H9 (cell line): ENCODE measurements around the gene ZNF628. TPM values are rescaled to one million over a fixed set of nuclear protein-coding genes. Genes with fewer than 3 reads are reported as not detected.

Source experiments
- DNase-seq: peaks from one replicate; pipeline ENCODE4 v3.0.0-alpha.2; 2017
- H2AFZ ChIP-seq: one replicate; pipeline ENCODE4 v1.6.1; 2013; ENCODE audit warnings: mild to moderate bottlenecking, low read length, control low read depth, moderate library complexity
- H2AK5ac ChIP-seq: 2 replicates; pipeline ENCODE4 v1.6.1; 2013; ENCODE audit warnings: low read length, control low read depth, mixed read lengths; ENCODE audit not compliant: insufficient read length
- H2BK120ac ChIP-seq: one replicate; pipeline ENCODE4 v1.6.1; 2013; ENCODE audit warnings: low read depth, mild to moderate bottlenecking, low read length, control low read depth, inconsistent platforms; ENCODE audit not compliant: poor library complexity, severe bottlenecking
- H2BK12ac ChIP-seq: 2 replicates; pipeline ENCODE4 v1.6.1; 2013; ENCODE audit warnings: low read length, control low read depth, mixed read lengths, low read depth; ENCODE audit not compliant: insufficient read length
- H2BK15ac ChIP-seq: 2 replicates; pipeline ENCODE4 v1.6.1; 2013; ENCODE audit warnings: low read depth, low read length, control low read depth
- H2BK20ac ChIP-seq: one replicate; pipeline ENCODE4 v1.6.1; 2013; ENCODE audit warnings: low read depth, mild to moderate bottlenecking, low read length, control low read depth, inconsistent platforms; ENCODE audit not compliant: poor library complexity, severe bottlenecking
- H2BK5ac ChIP-seq: 2 replicates; pipeline ENCODE4 v1.6.1; 2013; ENCODE audit warnings: low read length, control low read depth, mixed read lengths; ENCODE audit not compliant: insufficient read length
- H3K14ac ChIP-seq: 2 replicates; pipeline ENCODE4 v1.6.1; 2013; ENCODE audit warnings: low read length, control low read depth; ENCODE audit not compliant: insufficient read depth
- H3K18ac ChIP-seq: 2 replicates; pipeline ENCODE4 v1.6.1; 2013; ENCODE audit warnings: low read depth, mild to moderate bottlenecking, mixed read lengths, low read length, control low read depth; ENCODE audit not compliant: insufficient read length
- H3K23ac ChIP-seq: 2 replicates; pipeline ENCODE4 v1.6.1; 2013; ENCODE audit warnings: low read length, control low read depth, mixed read lengths, low read depth; ENCODE audit not compliant: insufficient read length
- H3K23me2 ChIP-seq: 2 replicates; pipeline ENCODE4 v1.6.1; 2013; ENCODE audit warnings: low read depth, mild to moderate bottlenecking, mixed read lengths, low read length, control low read depth; ENCODE audit not compliant: insufficient read length, poor library complexity, severe bottlenecking
- H3K27ac ChIP-seq: 2 replicates; pipeline ENCODE4 v1.5.1; 2013; ENCODE audit warnings: low read length, control low read depth, mixed read lengths, low read depth; ENCODE audit not compliant: insufficient read length
- H3K27me3 ChIP-seq: 2 replicates; pipeline ENCODE4 v1.6.1; 2013; ENCODE audit warnings: low read length, control low read depth, inconsistent platforms; ENCODE audit not compliant: insufficient read depth
- H3K4ac ChIP-seq: 2 replicates; pipeline ENCODE4 v1.6.1; 2013; ENCODE audit warnings: low read depth, mild to moderate bottlenecking, control low read depth, inconsistent platforms, low read length, moderate library complexity
- H3K4me1 ChIP-seq: 2 replicates; pipeline ENCODE4 v1.6.1; 2013; ENCODE audit warnings: low read length, control low read depth, inconsistent platforms; ENCODE audit not compliant: insufficient read depth
- H3K4me2 ChIP-seq: 2 replicates; pipeline ENCODE4 v1.6.1; 2013; ENCODE audit warnings: low read length, control low read depth, mixed read lengths; ENCODE audit not compliant: insufficient read length, insufficient read depth
- H3K56ac ChIP-seq: 2 replicates; pipeline ENCODE4 v1.6.1; 2013; ENCODE audit warnings: low read depth, mild to moderate bottlenecking, mixed read lengths, low read length, control low read depth; ENCODE audit not compliant: insufficient read length
- H3K79me1 ChIP-seq: 2 replicates; pipeline ENCODE4 v1.6.1; 2013; ENCODE audit warnings: low read depth, mild to moderate bottlenecking, moderate library complexity, low read length, control low read depth, inconsistent platforms; ENCODE audit not compliant: insufficient read depth, poor library complexity, severe bottlenecking
- H3K79me2 ChIP-seq: 2 replicates; pipeline ENCODE4 v1.6.1; 2013; ENCODE audit warnings: low read length, control low read depth, inconsistent platforms; ENCODE audit not compliant: insufficient read depth
- H3K9ac ChIP-seq: 2 replicates; pipeline ENCODE4 v1.6.1; 2013; ENCODE audit warnings: low read length, control low read depth, mixed read lengths; ENCODE audit not compliant: insufficient read length; ENCODE audit errors: extremely low read depth
- H3K9me3 ChIP-seq: one replicate; pipeline ENCODE4 v1.6.1; 2013; ENCODE audit warnings: low read depth, low read length, inconsistent platforms; ENCODE audit not compliant: control insufficient read depth
- H3T11ph ChIP-seq: one replicate; pipeline ENCODE4 v1.6.1; 2013; ENCODE audit warnings: mild to moderate bottlenecking, low read length, control low read depth, inconsistent platforms
- H4K20me1 ChIP-seq: one replicate; pipeline ENCODE4 v1.6.1; 2013; ENCODE audit not compliant: control insufficient read depth, insufficient read length, insufficient read depth
- H4K5ac ChIP-seq: 2 replicates; pipeline ENCODE4 v1.6.1; 2013; ENCODE audit warnings: low read depth, mild to moderate bottlenecking, mixed read lengths, low read length, control low read depth; ENCODE audit not compliant: insufficient read length
- H4K8ac ChIP-seq: replicated peaks from 2 replicates; pipeline ENCODE4 v1.6.1; 2013; ENCODE audit warnings: low read length, control low read depth, mixed read lengths, low read depth; ENCODE audit not compliant: insufficient read length
- H4K91ac ChIP-seq: 2 replicates; pipeline ENCODE4 v1.6.1; 2013; ENCODE audit warnings: low read depth, mild to moderate bottlenecking, moderate library complexity, mixed read lengths, low read length, control low read depth; ENCODE audit not compliant: insufficient read length
- H3K27ac Mint-ChIP-seq, 3 experiments: 2 replicates in 2 of 3; 3 replicates in 1 of 3; pipeline ENCODE4 v1.8.0; 2020 to 2021; ENCODE audit warnings: mixed read lengths in 3 of 3, mild to moderate bottlenecking in 1 of 3, moderate library complexity in 1 of 3
- H3K27me3 Mint-ChIP-seq: 2 replicates; pipeline ENCODE4 v1.8.0; 2021; ENCODE audit warnings: low read depth, mild to moderate bottlenecking, moderate library complexity, mixed read lengths
- H3K36me3 Mint-ChIP-seq, 3 experiments: 2 replicates in 2 of 3; 3 replicates in 1 of 3; pipeline ENCODE4 v1.8.0; 2020 to 2021; ENCODE audit warnings: low read depth in 3 of 3, mixed read lengths in 3 of 3; ENCODE audit not compliant: insufficient read depth in 1 of 3
- H3K4me1 Mint-ChIP-seq, 2 experiments: 2 replicates each; pipeline ENCODE4 v1.8.0; 2020; ENCODE audit warnings: mixed read lengths in 2 of 2
- H3K4me3 Mint-ChIP-seq, 2 experiments: 2 replicates in 1 of 2; 3 replicates in 1 of 2; pipeline ENCODE4 v1.8.0; 2020 to 2021; ENCODE audit warnings: mild to moderate bottlenecking in 2 of 2, mixed read lengths in 2 of 2, moderate library complexity in 1 of 2
- H3K9me3 Mint-ChIP-seq, 2 experiments: 2 replicates in 1 of 2; 3 replicates in 1 of 2; pipeline ENCODE4 v1.8.0; 2020; ENCODE audit warnings: mild to moderate bottlenecking in 2 of 2, mixed read lengths in 2 of 2, moderate library complexity in 1 of 2
- CTCF ChIP-seq: fragments of 200-600 bp; sonication (generic); conservative IDR thresholded peaks from 3 replicates; pipeline ENCODE4 v1.8.0; 2021; ENCODE audit warnings: antibody characterized with exemption, mild to moderate bottlenecking
- WGBS: extraction: QIAGEN DNeasy Blood & Tissue Kit; methylation state at CpG from one replicate; pipeline ENCODE4 v1.1.7; 2013; ENCODE audit warnings: missing lambda C conversion rate, low lambda C conversion rate, mixed read lengths; ENCODE audit not compliant: insufficient read length; ENCODE audit errors: extremely low coverage; 5-methylcytosine and 5-hydroxymethylcytosine counted together
- total RNA-seq: library from RNA; stranded (reverse); gene quantifications from 2 replicates; pipeline ENCODE4 v1.2.1, GENCODE V29; 2021

Gene ZNF628
- total RNA-seq, 1 experiment from 2014 or later: 16.6 TPM

GRCh38 chr19:55482156-55482961 lies 5.9 kb downstream of the ZNF628 start:
- no CpG with 5 or more reads among the region's 83 CpGs for WGBS
- Histone ChIP-seq H2BK20ac (no peak overlapping the region), H3K79me2 (no peaks in the 10 kb centered on the region), H2AK5ac (no peak overlapping the region), H3K79me1 (no peaks in the 10 kb centered on the region), H3K4me2 (no peak overlapping the region), H4K20me1 (no peaks in the 10 kb centered on the region), H3T11ph (no peak overlapping the region), H3K4ac (no peak overlapping the region), H3K27ac (no peak overlapping the region), H4K8ac (no peak overlapping the region), H3K23ac (no peak overlapping the region), H3K56ac (no peak overlapping the region), H2BK120ac (no peak overlapping the region), H3K23me2 (no peaks in the 10 kb centered on the region), H3K18ac (no peak overlapping the region), H3K14ac (no peak overlapping the region), H3K9ac (no peak overlapping the region), H4K91ac (no peak overlapping the region), H3K27me3 (no peaks in the 10 kb centered on the region), H2BK15ac (no peak overlapping the region), H2BK5ac (no peak overlapping the region), H2BK12ac (no peak overlapping the region), H2AFZ (no peak overlapping the region), H3K9me3 (no peaks in the 10 kb centered on the region), H3K4me1 (peaks cover under 1% of the 10 kb centered on the region; the same call in 1 of the 2 replicates), H4K5ac (no peak overlapping the region)
- no peak for TF ChIP-seq CTCF
- Mint-ChIP-seq H3K9me3 (no peaks in the 10 kb centered on the region), H3K4me3 (no peak overlapping the region), H3K36me3 (peaks cover 2 to 19% (median 8%) of the 10 kb centered on the region in 3 experiments; a peak in 5 of 7 replicates), H3K27ac (no peak overlapping the region), H3K27me3 (no peaks in the 10 kb centered on the region; the same call in 1 of the 2 replicates), H3K4me1 (peaks cover 17 to 43% of the 10 kb centered on the region in 2 experiments)
- DNase-seq: no peak
